IPS-18a (cell line): Measurements from ENCODE around the gene CFAP68.
A peak's percentile ranks its signal among the peaks of the same experiment; 100 is the strongest.

ENCODE experiments used
- H3K27ac ChIP-seq: one replicate; pipeline ENCODE4 v1.5.1; 2013; ENCODE audit warnings: low read length
- H3K27me3 ChIP-seq: one replicate; pipeline ENCODE4 v1.6.1; 2013; ENCODE audit warnings: mild to moderate bottlenecking, low read length; ENCODE audit not compliant: control insufficient read depth, insufficient read depth
- H3K36me3 ChIP-seq: one replicate; pipeline ENCODE4 v1.6.1; 2013; ENCODE audit warnings: low read depth, low read length; ENCODE audit not compliant: control insufficient read depth
- H3K4me1 ChIP-seq: one replicate; pipeline ENCODE4 v1.6.1; 2013; ENCODE audit warnings: low read depth, low read length; ENCODE audit not compliant: control insufficient read depth
- H3K4me3 ChIP-seq: one replicate; pipeline ENCODE4 v1.5.1; 2013; ENCODE audit warnings: low read length
- H3K9ac ChIP-seq: one replicate; pipeline ENCODE4 v1.6.1; 2013; ENCODE audit warnings: mild to moderate bottlenecking, low read length, moderate library complexity
- H3K9me3 ChIP-seq: one replicate; pipeline ENCODE4 v1.6.1; 2013; ENCODE audit warnings: low read depth, low read length; ENCODE audit not compliant: control insufficient read depth

The CFAP68 gene

GRCh38 chr11:111878849-111879636 lies at the start of gene CFAP68, which contains the start of gene FDXACB1:
Gene CFAP68, plus strand, starts transcription at chr11:111879541. Its CDS starts 20 bp downstream, at chr11:111879561.
Gene FDXACB1, minus strand, starts transcription at chr11:111879165. Its CDS starts 33 bp downstream, at chr11:111879132.
- no peaks in the 10 kb centered on the region for H3K9me3 ChIP-seq

GRCh38 chr11:111833524-111833923 lies 45.8 kb upstream of the CFAP68 start:
- H3K4me1 ChIP-seq: no peaks in the 10 kb centered on the region
- H3K27me3 ChIP-seq: no peaks in the 10 kb centered on the region
- H3K36me3 ChIP-seq: no peaks in the 10 kb centered on the region
- no peaks in the 10 kb centered on the region for H3K9me3 ChIP-seq
- H3K9ac ChIP-seq: no peak overlapping the region
- no peak overlapping the region for H3K27ac ChIP-seq
- H3K4me3 ChIP-seq: no peak overlapping the region

More at GRCh38 chr11:111878849-111879636, at the start of gene CFAP68, which contains the start of gene FDXACB1:
- Histone ChIP-seq H3K9ac (peak within 1 kb of the TSS; percentile 84), H3K27ac (peak within 1 kb of the TSS; percentile 97), H3K36me3 (no peaks in the 10 kb centered on the region), H3K4me1 (peaks cover 5% of the 10 kb centered on the region), H3K4me3 (peak within 1 kb of the TSS; percentile 99), H3K27me3 (no peaks in the 10 kb centered on the region)

- Histone ChIP-seq H3K4me3 (no peak overlapping the region), H3K27me3 (no peaks in the 10 kb centered on the region), H3K27ac (no peak overlapping the region), H3K36me3 (no peaks in the 10 kb centered on the region), H3K9ac (no peak overlapping the region), H3K9me3 (no peaks in the 10 kb centered on the region), H3K4me1 (no peaks in the 10 kb centered on the region)
Observed at GRCh38 chr11:111834432-111835163, 44.7 kb upstream of the CFAP68 start.

GRCh38 chr11:111835665-111836064 lies 43.7 kb upstream of the CFAP68 start:
- no peak overlapping the region for H3K4me3 ChIP-seq
- H3K27me3 ChIP-seq: no peaks in the 10 kb centered on the region
- peaks cover 9% of the 10 kb centered on the region for H3K4me1 ChIP-seq
- no peaks in the 10 kb centered on the region for H3K36me3 ChIP-seq
- H3K9ac ChIP-seq: no peak overlapping the region
- H3K27ac ChIP-seq: no peak overlapping the region
- no peaks in the 10 kb centered on the region for H3K9me3 ChIP-seq

- Histone ChIP-seq H3K27me3 (no peaks in the 10 kb centered on the region), H3K9ac (no peak overlapping the region), H3K36me3 (no peaks in the 10 kb centered on the region), H3K27ac (no peak overlapping the region), H3K9me3 (no peaks in the 10 kb centered on the region), H3K4me1 (peaks cover 13% of the 10 kb centered on the region), H3K4me3 (no peak overlapping the region)
Observed at GRCh38 chr11:111836162-111836561, 43.2 kb upstream of the CFAP68 start.

- Histone ChIP-seq H3K27me3 (no peaks in the 10 kb centered on the region), H3K9ac (no peak overlapping the region), H3K4me1 (peaks cover 16% of the 10 kb centered on the region), H3K9me3 (no peaks in the 10 kb centered on the region), H3K36me3 (no peaks in the 10 kb centered on the region), H3K4me3 (no peak overlapping the region), H3K27ac (no peak overlapping the region)
Observed at GRCh38 chr11:111836721-111837120, 42.6 kb upstream of the CFAP68 start.

- Histone ChIP-seq H3K4me3 (no peak overlapping the region), H3K27ac (no peak overlapping the region), H3K9me3 (no peaks in the 10 kb centered on the region), H3K9ac (no peak overlapping the region), H3K36me3 (no peaks in the 10 kb centered on the region), H3K27me3 (no peaks in the 10 kb centered on the region), H3K4me1 (peaks cover 16% of the 10 kb centered on the region)
Observed at GRCh38 chr11:111837366-111837891, 41.9 kb upstream of the CFAP68 start.

- Histone ChIP-seq H3K27me3 (no peaks in the 10 kb centered on the region), H3K9ac (no peak overlapping the region), H3K4me1 (peaks cover 16% of the 10 kb centered on the region), H3K9me3 (no peaks in the 10 kb centered on the region), H3K27ac (no peak overlapping the region), H3K4me3 (no peak overlapping the region), H3K36me3 (no peaks in the 10 kb centered on the region)
Observed at GRCh38 chr11:111838054-111838453, 41.3 kb upstream of the CFAP68 start.

GRCh38 chr11:111840143-111840542 lies 39.2 kb upstream of the CFAP68 start:
- Histone ChIP-seq H3K27me3 (no peaks in the 10 kb centered on the region), H3K27ac (no peak overlapping the region), H3K36me3 (no peaks in the 10 kb centered on the region), H3K4me3 (no peak overlapping the region), H3K9me3 (no peaks in the 10 kb centered on the region), H3K4me1 (peaks cover 16% of the 10 kb centered on the region), H3K9ac (no peak overlapping the region)

GRCh38 chr11:111841370-111842053 lies 37.8 kb upstream of the CFAP68 start:
- no peaks in the 10 kb centered on the region for H3K27me3 ChIP-seq
- no peak overlapping the region for H3K4me3 ChIP-seq
- no peaks in the 10 kb centered on the region for H3K36me3 ChIP-seq
- H3K9me3 ChIP-seq: no peaks in the 10 kb centered on the region
- H3K9ac ChIP-seq: no peak overlapping the region
- H3K27ac ChIP-seq: no peak overlapping the region
- peaks cover 16% of the 10 kb centered on the region for H3K4me1 ChIP-seq

- Histone ChIP-seq H3K27ac (no peak overlapping the region), H3K36me3 (no peaks in the 10 kb centered on the region), H3K4me1 (peaks cover 16% of the 10 kb centered on the region), H3K9ac (no peak overlapping the region), H3K9me3 (no peaks in the 10 kb centered on the region), H3K4me3 (no peak overlapping the region), H3K27me3 (no peaks in the 10 kb centered on the region)
Observed at GRCh38 chr11:111843661-111844060, 35.7 kb upstream of the CFAP68 start.
